NOMO-1 treated with DMSO at 0.1 percent for 48 hours (cell line): ENCODE results near the gene LITAFD.
"Not testable (repeated sequence)": the region's sequence is repeated elsewhere in the genome, so short reads cannot be mapped to it uniquely, and the experiment has no call there.

Source experiments
- DNase-seq: peaks from one replicate; lab custom pipeline; 2025; ENCODE audit not compliant: unreplicated experiment; lab: John Stamatoyannopoulos, UW

The LITAFD gene

GRCh38 chr16:8882041-8882617 is at the start of gene LITAFD:
Gene LITAFD, plus strand, starts transcription at chr16:8882351. Its CDS starts 2,005 bp downstream, at chr16:8884356.
- DNase-seq: no peak

GRCh38 chr16:8832717-8833105 is 49.4 kb upstream of the LITAFD start:
- DNase-seq: peak; percentile 28

GRCh38 chr16:8836797-8837196 is 45.4 kb upstream of the LITAFD start:
- not testable (repeated sequence) for DNase-seq

GRCh38 chr16:8837594-8837993 is 44.6 kb upstream of the LITAFD start:
- not testable (repeated sequence) for DNase-seq

GRCh38 chr16:8842016-8842415 is 40.1 kb upstream of the LITAFD start:
- DNase-seq: not testable (repeated sequence)

- DNase-seq: not testable (repeated sequence)
Measured at GRCh38 chr16:8843296-8843695, 38.9 kb upstream of the LITAFD start.

GRCh38 chr16:8845699-8846298 is 36.4 kb upstream of the LITAFD start:
- no peak for DNase-seq

- no peak for DNase-seq
Measured at GRCh38 chr16:8846401-8846932, 35.7 kb upstream of the LITAFD start.

GRCh38 chr16:8847145-8847544 is 35.0 kb upstream of the LITAFD start:
- no peak for DNase-seq

GRCh38 chr16:8847623-8848022 is 34.5 kb upstream of the LITAFD start:
- DNase-seq: no peak

GRCh38 chr16:8848231-8848938 is 33.8 kb upstream of the LITAFD start:
- DNase-seq: no peak

- DNase-seq: no peak
Measured at GRCh38 chr16:8848939-8849391, 33.2 kb upstream of the LITAFD start.

- no peak for DNase-seq
Measured at GRCh38 chr16:8849411-8850011, 32.6 kb upstream of the LITAFD start.

- DNase-seq: peak; percentile 84
Measured at GRCh38 chr16:8850279-8850885, 31.8 kb upstream of the LITAFD start.

GRCh38 chr16:8851761-8852403 is 30.3 kb upstream of the LITAFD start:
- no peak for DNase-seq

GRCh38 chr16:8852534-8852933 is 29.6 kb upstream of the LITAFD start:
- DNase-seq: no peak

- DNase-seq: no peak
Measured at GRCh38 chr16:8853150-8853549, 29.0 kb upstream of the LITAFD start.

GRCh38 chr16:8853611-8854010 is 28.5 kb upstream of the LITAFD start:
- no peak for DNase-seq

- DNase-seq: no peak
Measured at GRCh38 chr16:8854298-8854948, 27.7 kb upstream of the LITAFD start.
